ENCODE measurements around the gene AGFG1.
"Not testable (repeated sequence)": the region's sequence is repeated elsewhere in the genome, so short reads cannot be mapped to it uniquely, and the experiment has no call there.

The AGFG1 gene

DNA sequence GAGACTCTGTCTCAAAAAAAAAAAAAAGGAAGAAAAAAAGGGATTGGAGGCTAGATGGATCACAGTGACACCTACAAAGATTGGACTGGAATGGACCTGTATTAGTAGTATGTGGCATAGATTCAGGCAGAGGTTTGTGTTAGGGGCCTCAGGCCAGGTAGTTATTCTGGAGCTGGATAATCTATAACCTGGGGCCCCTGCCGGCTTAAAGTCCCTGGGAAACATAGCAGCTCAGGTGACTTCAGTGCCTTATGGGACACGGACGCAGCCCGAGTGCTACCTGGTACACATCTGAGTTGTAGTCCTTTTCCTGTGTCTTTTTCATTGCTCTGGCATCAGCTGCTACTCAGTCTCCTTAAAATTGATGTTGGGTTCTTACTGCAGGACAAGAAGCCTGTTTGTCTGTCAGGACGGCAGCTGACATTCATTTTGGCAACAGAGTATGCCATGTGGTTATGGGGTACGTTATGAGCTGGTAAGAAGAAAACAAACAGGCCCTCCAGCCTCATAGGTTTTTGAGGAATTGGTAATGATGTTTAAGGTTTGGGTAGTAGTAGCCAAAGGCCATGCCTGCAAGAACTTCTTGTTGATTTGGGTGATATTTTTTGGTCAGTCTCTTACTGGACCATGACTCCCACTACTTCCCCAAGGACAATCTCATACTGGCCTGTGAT is 27.8 kb downstream of the AGFG1 start:
- DNase-seq (ENCODE audit: low read depth, low spot score): no peak

DNA sequence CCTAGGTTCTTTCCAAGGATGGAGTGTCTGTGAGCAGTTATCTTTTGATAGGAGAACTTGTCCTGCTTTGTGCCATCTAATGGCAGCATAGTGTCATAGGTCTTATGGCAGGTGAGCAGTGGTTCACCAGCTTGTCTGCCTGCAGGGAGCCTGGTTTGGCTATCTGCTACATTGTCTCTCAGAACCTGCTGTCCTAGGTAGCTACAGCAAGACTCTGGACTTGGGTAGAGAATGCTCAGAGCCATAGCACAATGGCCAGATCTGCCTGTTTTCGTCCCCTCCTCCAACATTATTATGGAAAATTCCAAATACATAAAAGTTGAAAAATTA is 28.3 kb downstream of the AGFG1 start:
- no peak for DNase-seq (ENCODE audit: low read depth, low spot score)

GRCh38 chr2:227503433-227504406 is 31.8 kb downstream of the AGFG1 start:
- no peak for DNase-seq (ENCODE audit: low read depth, low spot score)

DNA sequence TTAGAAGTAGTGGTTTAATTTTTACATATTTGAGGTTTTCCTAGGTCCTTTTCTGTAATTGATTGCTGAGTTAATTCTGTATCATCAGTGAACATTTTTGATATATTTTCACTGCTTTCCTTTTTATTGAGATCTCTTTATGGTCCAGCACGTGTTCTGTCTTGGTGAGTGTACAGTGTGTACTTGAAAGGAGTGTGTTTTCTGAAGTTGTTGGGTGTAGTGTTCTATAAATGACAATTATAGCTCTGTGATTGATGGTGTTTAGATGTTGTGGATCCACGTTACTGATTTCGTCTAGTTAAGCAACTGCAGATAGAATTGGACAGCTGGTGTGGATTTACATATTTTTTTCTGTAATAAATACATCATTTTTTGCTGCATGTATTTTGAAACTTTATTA is 32.7 kb downstream of the AGFG1 start:
- no peak for DNase-seq (ENCODE audit: low read depth, low spot score)

DNA sequence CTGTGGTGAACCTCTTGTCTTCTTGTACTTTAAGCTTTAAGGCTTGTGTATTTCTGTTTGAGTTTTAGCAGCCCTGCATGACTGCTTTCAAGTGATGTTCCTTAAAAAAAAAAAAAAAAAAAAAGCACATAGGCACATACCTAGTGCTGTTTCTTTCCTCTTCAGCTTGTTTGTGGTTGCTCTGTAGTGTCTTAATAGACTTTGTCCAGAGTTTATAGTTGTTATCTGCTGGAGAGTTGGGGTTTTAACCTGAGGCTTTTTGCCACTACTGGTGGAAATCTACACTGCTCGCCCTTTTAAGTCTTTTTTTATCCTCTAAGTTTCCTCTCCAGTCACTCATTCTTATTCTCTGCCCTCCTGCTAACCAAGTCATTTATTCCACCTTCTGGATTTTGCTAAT is 34.5 kb downstream of the AGFG1 start:
- no peak for DNase-seq (ENCODE audit: low read depth, low spot score)

DNA sequence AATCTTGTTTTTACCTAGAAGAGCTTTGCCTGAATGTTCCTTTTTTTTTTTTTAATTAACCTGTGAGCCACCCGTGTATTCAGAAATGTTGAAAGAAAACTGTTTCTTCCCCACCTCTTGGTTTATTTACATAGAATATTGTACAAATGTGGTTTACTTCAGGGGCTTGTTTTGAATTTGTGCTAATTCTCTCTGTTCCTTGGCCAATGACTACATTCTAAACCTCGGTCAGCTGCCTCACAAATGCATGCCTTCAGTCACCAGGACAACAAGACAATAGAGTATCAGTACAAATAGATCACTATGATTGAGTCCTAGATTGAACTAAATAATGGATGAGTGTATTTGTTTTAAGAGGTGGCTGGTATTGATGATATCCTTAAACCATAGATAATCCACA is 36.0 kb downstream of the AGFG1 start:
- DNase-seq (ENCODE audit: low read depth, low spot score): no peak

- DNase-seq (ENCODE audit: low read depth, low spot score): no peak
Measured at GRCh38 chr2:227509076-227509475, 37.1 kb downstream of the AGFG1 start.

DNA sequence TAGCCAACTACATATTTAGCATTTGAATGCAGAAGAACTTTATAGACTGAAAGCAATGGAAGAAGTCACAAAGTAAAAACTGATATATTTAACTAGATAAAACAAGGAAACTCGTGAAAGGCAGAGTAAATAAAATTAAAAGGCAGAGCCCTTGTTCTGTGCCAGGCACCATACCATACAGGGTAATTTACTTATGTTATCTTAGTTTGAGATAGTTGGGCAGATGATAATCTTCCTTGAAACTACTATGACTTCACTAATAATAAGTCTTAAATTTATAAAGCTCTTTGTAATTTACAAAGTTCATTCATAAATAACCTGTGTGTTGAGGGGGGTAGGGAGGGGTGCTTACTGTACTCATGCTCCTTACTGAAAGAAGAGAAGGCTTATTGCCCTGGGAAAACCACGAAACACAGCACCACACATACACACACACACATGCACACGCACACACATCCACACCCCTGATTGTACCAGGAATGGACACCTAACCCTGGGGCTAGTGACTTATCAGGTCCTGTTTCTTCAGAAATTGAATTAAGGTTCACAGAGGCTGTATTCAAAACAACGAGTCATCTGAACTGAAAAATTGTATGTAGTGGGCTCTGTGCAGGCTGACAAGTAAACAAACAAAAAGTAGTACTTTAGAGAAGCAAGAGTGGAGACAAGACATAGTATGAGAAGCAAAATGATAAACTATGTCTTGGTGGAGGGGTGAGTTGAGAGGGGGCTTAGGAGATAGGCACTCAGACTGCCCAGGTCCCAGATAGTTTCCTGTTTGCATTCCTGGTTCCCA is 38.1 kb downstream of the AGFG1 start:
- no peak for DNase-seq (ENCODE audit: low read depth, low spot score)

GRCh38 chr2:227510620-227510958 is 38.6 kb downstream of the AGFG1 start:
- no peak for DNase-seq (ENCODE audit: low read depth, low spot score)

- no peak for DNase-seq (ENCODE audit: low read depth, low spot score)
Measured at GRCh38 chr2:227511239-227511930, 39.4 kb downstream of the AGFG1 start.

- no peak for DNase-seq (ENCODE audit: low read depth, low spot score)
Measured at GRCh38 chr2:227511955-227512354, 40.0 kb downstream of the AGFG1 start.

DNA sequence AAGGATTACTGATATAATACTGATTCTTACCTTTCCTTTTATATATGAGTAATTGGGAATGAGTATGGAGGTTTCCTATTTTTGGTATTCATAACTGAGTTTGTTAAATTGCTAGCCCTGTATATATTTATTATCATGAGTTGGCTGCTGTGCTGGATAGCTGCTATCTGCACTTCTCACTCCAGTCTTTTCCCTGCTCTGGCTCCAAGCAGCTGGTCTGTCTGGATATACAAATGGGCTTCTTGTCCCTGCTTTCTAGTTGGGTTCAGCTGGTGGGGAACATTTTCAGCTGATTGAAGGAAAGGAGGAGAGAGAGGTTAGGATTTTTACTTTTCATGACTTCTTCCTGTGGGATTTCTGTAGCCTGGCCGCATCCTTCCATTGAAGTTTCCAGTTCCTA is 41.2 kb downstream of the AGFG1 start:
- DNase-seq (ENCODE audit: low read depth, low spot score): no peak

GRCh38 chr2:227515742-227516141 is 43.8 kb downstream of the AGFG1 start:
- DNase-seq (ENCODE audit: low read depth, low spot score): no peak

- no peak for DNase-seq (ENCODE audit: low read depth, low spot score)
Measured at GRCh38 chr2:227517724-227518123, 45.8 kb downstream of the AGFG1 start.

GRCh38 chr2:227518278-227518865 is 46.4 kb downstream of the AGFG1 start:
- not testable (repeated sequence) for DNase-seq (ENCODE audit: low read depth, low spot score)

GRCh38 chr2:227521178-227521577 is 49.2 kb downstream of the AGFG1 start:
- DNase-seq (ENCODE audit: low read depth, low spot score): not testable (repeated sequence)

DNA sequence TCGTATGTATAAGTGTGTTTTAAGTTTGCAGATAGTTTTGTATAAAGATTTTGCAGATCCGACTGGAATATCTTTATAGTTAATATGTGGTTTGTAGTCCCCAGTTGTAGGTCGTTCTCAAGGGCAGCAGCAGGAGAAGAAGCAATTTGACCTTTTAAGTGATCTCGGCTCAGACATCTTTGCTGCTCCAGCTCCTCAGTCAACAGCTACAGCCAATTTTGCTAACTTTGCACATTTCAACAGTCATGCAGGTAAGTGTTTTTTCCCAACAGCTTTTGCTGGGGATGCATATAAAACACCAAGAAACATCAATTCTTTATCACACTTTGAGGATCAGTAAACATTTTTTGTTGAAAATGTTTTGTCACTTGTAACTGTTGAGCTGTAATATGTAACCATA is 52.7 kb downstream of the AGFG1 start:
- DNase-seq (ENCODE audit: low read depth, low spot score): no peak

DNA sequence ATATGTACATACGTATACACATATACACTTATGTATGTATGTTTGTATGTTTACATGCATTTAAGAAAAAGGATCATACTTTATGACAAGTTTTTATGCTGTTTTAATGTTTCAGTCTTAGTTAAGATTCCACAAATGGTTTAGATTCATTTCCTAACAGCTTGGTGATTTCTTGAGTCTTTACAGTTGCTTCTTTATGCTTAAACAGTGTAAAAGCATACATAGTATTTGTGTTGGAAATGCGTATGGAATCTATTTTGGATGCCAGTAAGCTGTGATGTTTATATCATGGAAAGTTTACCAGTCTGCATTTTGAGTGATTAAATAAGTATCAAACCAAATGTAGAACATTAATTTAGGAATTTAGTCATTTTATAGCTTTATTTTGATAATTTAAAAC is 55.4 kb downstream of the AGFG1 start:
- no peak for DNase-seq (ENCODE audit: low read depth, low spot score)

DNA sequence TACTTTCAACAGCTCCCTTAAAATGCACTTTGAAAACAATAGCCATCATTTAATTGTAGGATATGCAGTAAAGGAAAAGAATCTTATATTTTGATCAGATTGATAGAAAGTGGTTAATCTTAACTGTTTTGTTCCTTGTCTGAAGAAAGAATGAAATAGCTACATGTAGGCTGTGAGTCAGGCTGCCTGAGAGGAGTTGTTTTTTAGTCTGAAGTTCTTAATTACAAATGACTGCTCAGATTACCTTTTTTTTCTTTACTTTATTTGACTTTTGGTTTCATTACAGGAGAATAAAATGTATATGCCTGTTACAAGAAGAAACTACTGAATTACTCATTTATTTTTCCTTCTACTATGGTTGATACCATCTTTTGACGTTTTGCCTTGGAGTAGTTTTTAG is 56.8 kb downstream of the AGFG1 start:
- DNase-seq (ENCODE audit: low read depth, low spot score): no peak

- no peak for DNase-seq (ENCODE audit: low read depth, low spot score)
Measured at GRCh38 chr2:227529871-227530270, 57.9 kb downstream of the AGFG1 start.

DNA sequence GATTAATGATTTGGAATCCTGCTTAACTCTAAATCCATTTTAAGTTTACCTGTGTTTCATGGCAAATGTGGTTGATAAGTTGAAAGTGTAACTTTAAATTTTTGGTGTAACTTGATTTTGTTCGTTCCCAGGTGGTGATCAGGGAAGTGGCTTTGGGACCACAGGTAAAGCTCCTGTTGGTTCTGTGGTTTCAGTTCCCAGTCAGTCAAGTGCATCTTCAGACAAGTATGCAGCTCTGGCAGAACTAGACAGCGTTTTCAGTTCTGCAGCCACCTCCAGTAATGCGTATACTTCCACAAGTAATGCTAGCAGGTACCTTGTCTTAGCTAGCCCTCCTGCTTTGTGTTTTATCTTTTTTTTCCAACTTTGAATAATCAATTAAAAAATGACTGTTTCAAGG is 62.8 kb downstream of the AGFG1 start:
- DNase-seq (ENCODE audit: low read depth, low spot score): no peak
